Measurements from ENCODE around the gene SERPINE1.
"Not testable (repeated sequence)": the region's sequence is repeated elsewhere in the genome, so short reads cannot be mapped to it uniquely, and the experiment has no call there.

Gene SERPINE1

DNA sequence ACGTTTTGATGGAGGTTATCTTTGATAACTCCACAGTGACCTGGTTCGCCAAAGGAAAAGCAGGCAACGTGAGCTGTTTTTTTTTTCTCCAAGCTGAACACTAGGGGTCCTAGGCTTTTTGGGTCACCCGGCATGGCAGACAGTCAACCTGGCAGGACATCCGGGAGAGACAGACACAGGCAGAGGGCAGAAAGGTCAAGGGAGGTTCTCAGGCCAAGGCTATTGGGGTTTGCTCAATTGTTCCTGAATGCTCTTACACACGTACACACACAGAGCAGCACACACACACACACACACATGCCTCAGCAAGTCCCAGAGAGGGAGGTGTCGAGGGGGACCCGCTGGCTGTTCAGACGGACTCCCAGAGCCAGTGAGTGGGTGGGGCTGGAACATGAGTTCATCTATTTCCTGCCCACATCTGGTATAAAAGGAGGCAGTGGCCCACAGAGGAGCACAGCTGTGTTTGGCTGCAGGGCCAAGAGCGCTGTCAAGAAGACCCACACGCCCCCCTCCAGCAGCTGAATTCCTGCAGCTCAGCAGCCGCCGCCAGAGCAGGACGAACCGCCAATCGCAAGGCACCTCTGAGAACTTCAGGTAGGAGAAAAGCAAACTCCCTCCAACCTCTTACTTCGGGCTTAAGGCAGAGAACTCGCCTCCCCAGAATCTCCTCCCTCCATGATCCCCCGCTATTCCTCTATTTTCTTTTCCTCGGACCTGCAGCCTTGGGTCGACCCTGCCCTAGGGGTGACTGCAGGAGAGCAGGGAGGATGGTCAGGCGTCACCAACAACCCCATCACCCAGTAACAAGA lies at the start of gene SERPINE1:
Gene SERPINE1 (plus strand): TSS at position 454 of the 809 bp plus-strand sequence. CDS start 1,290 bp downstream, outside the sequence.
- no peak for DNase-seq

DNA sequence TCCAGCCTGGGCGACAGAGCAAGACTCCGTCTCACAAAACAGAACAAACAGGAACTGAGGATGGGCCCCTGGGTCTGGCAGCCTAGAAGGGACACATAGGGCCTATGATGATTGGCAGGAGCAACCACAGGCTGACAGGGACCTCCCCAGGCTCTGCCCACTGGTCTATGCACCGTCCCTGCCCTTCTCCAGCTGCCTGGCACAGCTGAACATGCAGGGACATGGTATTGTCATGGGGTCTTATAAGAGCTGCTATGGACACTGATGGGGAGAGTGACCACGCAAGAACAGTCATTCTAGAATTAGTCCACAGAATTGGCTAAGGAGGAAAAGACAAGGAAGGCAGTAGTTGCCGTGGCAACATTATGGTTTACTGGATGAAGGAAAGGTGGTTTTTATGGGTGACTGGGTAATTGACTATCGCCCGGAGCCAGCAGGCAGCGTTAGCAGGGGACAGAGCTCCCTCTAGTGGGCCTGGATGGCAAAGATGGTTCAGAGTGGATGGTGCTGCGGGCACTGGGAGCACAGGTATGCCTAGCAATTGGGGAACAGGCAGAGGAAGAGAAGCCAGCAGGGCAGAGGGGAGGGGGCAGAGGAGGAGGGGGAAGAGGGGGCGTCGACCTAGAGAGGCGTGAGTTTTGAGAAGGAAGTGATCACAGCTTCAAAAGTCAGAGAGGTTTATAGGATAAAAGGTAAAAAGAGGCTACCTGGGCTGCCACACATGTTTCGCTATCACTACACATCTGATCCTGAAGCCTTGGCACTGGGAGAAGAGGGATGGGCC lies 49.4 kb upstream of the SERPINE1 start:
- DNase-seq: peak; percentile 4

DNA sequence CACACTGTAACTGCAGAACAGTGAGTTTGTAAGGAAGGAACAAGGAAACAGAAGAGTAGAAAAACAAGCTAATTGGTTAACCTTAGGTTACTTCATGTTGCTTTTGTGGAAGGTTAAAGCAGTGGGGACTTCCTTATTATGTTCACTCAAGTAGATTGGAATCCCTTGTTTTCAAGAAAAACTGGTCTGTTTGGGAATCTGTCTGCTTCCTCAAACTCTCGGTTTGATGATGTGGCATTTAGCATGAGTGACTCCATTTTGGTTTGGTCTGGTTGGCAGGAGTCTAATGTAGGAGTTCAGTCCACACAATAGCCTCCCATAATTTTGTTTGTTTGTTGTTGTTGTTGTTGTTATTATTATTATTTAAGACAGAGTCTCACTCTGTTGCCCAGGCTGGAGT lies 45.5 kb upstream of the SERPINE1 start:
- no peak for DNase-seq

DNA sequence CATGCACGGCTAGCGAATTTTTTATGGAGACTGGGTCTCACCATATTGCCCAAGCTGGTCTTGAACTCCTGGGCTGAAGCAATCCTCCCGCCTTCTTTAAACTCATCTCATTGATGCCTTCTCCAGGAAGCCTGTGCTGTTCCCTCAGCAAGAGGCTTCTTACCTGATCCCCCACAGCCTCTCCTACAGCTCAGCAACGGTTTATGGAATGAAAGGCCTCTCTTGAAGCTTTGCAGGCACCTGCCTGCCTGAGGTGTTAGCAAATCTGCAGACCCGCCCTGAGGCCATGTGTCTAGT lies 42.1 kb upstream of the SERPINE1 start:
- no peak for DNase-seq

DNA sequence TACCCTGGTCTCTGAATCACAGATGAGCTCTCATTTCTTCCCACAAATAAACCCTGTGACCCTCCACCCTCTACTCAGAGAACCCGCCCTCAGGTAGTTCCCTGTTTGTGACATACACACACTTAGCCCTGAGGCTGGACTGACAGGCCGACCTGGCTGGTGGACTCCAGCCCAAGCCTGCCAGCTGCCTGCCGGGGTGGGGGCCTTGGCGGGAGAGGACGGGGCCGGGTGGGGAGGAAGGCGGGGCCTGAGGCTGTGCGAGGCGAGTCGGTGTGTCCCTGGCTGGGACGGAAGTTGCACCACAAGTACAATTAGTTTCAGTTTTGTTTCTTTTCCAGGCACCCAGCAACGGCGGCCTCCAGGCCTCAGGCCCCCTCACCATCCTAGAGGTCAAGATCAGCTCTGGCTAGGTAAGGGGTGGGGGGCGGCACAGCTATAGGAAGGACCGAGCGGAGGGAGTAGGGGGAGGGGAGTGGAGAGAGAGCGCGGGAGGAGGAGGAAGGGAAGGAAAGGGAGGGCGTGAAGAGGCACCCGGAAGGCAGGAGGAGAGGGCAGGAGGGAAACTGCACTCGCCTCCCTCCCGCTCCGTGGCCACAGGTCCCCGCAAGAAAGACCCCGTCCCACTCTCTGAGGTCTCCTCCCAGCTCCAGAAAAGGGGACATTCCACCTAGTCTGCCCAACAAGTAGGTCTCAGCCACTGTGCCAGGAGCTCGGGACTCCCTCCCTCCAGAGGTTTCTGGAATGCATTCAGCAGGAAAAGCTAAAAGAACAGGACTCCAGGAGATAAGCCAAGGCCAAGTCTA lies 41.5 kb upstream of the SERPINE1 start, which contains the start of gene TRIM56:
Gene TRIM56 (plus strand): TSS at position 320 of the 803 bp plus-strand sequence. CDS start 1,832 bp downstream, outside the sequence.
- DNase-seq: peak; percentile 50

DNA sequence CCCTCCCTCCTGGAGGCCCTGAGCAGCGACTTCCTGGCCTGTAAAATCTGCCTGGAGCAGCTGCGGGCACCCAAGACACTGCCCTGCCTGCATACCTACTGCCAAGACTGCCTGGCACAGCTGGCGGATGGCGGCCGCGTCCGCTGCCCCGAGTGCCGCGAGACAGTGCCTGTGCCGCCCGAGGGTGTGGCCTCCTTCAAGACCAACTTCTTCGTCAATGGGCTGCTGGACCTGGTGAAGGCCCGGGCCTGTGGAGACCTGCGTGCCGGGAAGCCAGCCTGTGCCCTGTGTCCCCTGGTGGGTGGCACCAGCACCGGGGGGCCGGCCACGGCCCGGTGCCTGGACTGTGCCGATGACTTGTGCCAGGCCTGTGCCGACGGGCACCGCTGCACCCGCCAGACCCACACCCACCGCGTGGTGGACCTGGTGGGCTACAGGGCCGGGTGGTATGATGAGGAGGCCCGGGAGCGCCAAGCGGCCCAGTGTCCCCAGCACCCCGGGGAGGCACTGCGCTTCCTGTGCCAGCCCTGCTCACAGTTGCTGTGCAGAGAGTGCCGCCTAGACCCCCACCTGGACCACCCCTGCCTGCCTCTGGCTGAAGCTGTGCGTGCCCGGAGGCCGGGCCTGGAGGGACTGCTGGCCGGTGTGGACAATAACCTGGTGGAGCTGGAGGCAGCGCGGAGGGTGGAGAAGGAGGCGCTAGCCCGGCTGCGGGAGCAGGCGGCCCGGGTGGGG lies 39.4 kb upstream of the SERPINE1 start:
- DNase-seq: no peak

DNA sequence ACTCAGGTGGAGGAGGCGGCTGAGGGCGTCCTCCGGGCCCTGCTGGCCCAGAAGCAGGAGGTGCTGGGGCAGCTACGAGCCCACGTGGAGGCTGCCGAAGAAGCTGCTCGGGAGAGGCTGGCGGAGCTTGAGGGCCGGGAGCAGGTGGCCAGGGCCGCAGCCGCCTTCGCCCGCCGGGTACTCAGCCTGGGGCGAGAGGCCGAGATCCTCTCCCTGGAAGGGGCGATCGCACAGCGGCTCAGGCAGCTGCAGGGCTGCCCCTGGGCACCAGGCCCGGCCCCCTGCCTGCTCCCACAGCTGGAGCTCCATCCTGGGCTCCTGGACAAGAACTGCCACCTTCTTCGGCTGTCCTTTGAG lies 38.9 kb upstream of the SERPINE1 start:
- no peak for DNase-seq

DNA sequence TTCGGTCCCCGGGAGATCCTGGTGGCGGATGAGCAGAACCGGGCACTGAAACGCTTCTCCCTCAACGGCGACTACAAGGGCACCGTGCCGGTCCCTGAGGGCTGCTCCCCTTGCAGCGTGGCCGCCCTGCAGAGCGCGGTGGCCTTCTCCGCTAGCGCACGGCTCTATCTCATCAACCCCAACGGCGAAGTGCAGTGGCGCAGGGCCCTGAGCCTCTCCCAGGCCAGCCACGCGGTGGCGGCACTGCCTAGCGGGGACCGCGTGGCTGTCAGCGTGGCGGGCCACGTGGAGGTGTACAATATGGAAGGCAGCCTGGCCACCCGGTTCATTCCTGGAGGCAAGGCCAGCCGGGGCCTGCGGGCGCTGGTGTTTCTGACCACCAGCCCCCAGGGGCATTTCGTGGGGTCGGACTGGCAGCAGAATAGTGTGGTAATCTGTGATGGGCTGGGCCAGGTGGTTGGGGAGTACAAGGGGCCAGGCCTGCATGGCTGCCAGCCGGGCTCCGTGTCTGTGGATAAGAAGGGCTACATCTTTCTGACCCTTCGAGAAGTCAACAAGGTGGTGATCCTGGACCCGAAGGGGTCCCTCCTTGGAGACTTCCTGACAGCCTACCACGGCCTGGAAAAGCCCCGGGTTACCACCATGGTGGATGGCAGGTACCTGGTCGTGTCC lies 37.9 kb upstream of the SERPINE1 start:
- DNase-seq: no peak

DNA sequence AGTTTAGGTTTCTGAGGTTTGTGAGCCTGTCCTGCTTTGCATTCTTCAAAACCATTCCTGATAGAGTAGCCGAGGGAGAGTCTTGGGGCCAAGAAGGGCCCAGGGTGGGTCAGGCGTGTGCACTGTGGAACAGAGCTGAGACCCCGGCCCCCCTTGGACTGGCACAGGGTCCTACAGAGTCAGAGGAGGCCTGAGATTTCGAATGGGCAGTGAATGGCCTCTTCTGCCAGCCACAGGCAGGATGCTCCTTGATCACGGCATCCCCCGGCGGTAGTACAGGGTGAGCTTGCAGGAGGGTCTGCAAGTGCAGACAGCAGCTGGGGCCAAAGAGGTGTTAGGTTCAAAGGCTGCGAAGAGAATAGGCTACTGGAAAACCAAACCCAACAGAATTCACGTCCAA lies 37.0 kb upstream of the SERPINE1 start:
- no peak for DNase-seq

DNA sequence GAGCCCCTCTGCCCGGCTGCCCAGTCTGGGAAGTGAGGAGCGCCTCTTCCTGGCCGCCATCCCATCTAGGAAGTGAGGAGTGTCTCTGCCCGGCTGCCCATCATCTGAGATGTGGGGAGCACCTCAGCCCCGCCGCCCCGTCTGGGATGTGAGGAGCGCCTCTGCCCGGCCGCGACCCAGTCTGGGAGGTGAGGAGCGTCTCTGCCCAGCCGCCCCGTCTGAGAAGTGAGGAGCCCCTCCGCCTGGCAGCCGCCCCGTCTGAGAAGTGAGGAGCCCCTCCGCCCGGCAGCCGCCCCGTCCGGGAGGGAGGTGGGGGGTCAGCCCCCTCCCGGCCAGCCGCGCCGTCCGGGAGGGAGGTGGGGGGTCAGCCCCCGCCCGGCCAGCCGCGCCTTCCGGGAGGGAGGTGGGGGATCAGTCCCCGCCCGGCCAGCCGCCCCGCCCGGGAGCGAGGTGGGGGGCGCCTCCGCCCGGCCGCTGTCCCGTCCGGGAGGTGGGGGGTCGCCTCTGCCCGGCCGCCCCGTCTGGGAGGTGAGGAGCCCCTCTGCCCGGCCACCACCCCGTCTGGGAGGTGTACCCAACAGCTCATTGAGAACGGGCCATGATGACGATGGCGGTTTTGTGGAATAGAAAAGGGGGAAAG lies 34.5 kb upstream of the SERPINE1 start:
- DNase-seq: not testable (repeated sequence)

DNA sequence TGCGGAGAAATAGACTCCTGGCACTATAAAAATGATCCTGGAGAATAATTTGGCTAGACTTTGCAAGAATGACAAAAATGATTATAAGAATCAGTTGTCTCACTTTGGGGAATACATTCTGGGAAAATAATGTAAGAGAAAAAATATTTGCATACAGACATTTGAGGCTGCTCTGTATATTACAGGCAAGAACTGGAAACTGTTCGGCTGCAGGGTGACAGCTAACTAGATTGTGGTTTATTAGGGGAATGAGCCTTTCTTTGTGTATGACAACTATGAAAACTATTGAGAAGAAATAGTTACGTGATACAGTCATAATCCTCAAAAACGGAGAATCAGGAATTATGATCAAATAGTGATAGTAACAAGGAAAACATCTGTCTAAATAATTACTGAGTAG lies 33.0 kb upstream of the SERPINE1 start:
- DNase-seq: no peak

DNA sequence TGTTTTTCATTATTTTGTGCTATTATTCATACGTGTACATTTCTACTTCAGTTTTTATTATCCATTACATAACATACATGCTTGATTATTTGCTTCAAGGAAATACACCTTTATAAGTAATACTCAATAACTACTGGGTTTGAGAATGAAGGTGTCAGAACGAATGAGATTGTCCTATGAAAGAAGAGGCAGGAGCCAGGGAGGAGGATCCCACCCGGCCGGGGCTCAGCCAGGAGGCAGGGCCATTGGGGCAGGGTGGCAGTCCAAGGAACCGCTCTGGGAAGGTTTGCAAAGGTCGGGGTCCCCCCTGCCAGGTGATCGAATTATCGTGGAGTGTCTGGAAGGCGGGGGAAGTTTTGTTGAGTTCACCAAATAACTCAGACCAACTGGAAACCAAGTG lies 32.5 kb upstream of the SERPINE1 start:
- no peak for DNase-seq

DNA sequence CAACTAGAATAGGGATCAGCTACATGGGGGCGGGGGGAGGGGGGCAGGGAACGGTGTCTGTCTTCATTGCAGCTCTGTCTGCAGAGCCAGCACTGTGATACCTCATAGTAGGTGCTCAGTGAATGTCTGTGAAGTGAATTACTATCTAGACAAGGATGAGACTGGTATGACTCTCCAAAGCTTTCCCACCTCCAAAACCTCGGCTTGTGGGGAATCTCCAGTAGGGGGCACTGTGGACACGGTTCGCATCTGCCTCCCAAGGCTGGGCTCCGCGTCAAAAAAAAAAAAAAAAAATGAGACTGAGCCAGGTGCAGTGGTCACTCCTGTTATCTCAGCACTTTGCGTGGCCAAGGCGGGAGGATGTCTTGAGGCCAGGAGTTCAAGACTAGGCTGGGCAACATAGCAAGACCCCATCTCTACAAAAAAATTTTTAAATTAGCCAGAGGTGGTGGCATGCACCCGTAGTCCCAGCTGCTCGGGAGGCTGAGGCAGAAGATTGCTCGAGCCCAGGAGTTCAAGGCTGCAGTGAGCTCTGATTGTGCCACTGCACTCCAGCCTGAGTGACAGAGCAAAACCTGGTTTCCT lies 32.0 kb upstream of the SERPINE1 start:
- no peak for DNase-seq

DNA sequence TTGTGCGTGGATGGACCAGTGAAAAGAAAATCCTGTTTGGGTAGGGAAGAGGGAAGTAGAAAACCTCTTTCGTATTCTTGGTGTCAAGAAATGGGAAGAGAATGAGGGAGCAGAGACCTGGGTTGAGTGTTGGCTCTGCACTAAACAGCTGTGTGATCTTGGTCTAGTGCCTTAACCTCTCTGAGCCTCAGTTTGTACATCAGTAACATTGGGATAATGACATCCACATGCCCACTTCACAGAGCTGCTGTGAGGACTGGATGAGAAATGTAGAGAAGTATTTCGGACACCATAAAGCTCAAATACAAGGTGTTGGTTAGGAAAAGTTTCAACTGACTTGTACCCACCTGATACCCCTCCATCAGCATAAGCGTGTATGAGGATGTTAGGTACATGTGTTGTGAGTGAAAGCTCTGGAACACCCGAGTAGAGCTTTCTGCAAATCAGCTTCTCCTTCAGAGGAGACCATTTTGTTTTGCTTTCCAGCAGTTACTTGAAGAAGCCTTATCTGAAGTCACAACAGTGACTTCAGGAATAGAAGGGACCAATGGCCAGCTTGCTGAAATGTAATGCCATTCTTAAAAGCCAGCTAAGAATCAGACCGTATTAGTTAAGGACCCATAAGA lies 30.5 kb upstream of the SERPINE1 start:
- DNase-seq: no peak

DNA sequence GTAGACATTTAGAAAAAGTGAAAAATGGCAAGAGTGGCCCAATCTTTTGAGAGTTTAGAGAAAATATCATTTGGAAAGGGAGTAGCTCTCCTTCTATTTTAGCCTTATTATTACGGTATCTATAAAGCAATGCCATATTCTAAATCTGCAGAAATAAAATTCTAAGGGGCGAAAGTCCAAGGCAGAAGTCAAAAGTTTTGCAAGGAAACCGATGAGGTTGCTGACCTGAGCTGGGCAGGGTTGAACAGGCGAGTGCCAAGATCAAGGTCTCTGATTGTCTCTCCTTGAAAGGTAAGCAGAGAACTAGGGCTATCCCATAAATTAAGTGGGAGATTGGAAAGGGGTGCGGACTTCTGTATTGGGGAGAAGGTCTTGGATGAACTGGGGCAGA lies 30.0 kb upstream of the SERPINE1 start:
- no peak for DNase-seq

DNA sequence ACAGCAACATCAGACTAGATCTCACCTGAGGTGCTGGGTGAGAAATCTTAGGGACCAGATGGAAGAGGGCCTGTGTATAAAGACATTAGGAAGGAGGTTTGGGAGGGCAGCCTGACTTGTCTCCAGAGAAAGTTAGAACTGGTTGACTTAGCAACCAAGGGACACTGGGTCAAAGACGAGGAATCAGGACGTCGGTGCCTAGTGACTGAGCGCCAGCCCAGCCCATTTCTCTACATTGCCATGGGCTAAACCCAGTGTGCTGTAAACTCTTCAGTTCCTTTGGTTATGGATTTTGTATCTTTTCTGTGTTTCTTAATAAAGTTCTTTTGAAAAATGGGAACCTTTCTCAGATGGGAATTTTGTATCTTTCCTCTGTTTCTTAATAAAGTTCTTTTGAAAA lies 29.3 kb upstream of the SERPINE1 start:
- no peak for DNase-seq

DNA sequence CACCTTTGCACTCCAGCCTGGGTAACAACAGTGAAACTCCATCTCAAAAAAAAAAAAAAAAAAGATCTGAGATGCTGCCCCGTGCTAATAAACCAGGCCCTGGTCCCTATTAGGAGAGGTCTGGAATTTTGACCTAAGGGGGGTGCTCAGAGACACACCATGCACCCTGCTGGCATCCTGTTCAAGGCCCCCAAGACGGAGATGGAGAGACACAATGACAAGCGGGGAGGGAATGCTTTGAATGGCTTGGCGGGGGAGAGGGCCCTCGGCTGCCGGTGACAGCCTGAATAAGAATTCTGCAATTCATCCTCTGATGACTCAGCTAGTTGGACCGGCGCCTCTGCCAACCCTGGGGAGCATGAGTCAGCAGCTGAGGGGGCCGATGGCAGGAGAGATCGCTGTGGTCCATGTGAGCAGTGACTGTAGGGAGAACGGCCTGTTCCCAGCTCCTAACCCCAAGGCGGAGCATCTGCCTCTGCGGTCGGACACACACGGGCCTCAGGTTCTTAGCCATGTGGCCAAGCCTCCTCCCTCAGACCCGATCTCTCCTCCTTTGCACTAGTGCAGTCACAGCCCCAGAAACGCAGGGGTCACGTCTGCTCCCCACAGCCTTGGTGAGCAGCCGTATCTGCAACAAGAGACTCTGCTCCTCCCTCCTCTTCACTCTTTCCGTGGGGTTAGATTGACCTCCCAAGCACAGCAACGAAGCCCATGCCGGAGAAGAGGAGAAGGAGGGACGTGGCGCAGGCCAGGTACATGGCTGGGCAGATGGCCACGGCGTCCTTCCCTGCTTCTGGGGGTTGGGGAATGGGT lies 26.7 kb upstream of the SERPINE1 start:
- DNase-seq: no peak

DNA sequence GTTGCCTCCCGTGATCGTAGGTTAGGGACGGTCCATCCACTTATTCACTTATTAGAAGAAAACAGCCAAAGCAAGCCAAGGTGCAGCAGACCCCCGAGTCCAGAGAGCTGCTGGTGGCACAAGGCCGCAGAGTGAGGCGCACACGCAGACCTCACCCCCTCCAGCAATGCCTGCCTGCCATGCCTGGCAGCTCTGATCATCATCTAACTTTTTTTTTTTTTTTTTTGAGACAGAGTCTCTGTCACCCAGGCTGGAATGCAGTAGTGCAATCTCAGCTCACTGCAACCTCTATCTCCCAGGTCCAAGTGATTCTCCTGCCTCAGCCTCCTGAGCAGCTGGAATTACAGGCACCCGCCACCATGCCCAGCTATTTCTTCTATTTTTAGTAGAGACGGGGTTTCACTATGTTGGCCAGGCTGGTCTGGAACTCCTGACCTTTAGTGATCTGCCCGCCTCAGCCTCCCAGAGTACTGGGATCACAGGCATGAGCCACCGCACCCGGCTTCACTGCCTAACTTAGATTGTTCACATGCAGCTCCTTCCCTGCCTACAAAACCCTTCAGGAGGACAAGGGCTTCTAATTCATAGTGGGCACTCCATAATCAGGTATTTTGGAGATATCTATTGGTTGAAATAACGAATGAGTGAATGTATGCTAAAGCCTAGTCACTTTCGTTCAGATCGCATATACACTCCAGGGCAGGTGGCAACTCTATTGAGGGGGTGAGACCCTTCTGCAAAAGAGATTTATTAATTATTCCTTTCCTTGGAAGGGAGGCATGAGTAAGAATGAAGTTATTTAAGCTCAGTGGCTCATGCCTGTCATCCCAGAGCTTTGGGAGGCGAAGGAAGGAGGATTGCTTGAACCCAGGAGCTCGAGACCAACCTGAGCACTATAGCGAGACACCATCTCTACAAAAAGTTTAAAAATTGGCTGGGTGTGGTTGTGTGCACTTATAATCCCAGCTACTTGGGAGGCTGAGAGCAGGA lies 25.8 kb upstream of the SERPINE1 start:
- DNase-seq: no peak

DNA sequence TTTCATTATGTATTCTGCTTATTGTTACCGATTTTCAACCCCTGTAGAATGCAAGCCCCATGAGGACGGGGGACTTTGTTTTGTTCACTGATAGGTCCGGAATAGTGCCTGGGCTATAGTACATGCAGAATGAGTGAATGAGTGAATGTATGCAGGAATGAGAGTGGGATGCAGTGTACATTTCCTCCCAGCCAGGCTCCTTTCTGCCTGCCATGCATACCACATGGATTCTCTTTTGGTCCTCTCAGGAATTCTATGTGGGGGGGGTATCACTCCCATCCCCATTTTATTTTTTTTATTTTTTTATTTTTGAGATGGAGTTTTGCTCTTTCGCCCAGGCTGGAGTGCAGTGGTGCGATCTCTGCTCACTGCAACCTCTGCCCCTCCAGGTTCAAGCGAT lies 24.9 kb upstream of the SERPINE1 start:
- no peak for DNase-seq
